NCI-H1048 (cell line): Measurements from ENCODE around the gene SEMA6B.

Experiments used
- DNase-seq: peaks from one replicate; lab custom pipeline; 2025; lab: John Stamatoyannopoulos, UW

Gene SEMA6B

GRCh38 chr19:4588291-4588761 lies 28.8 kb upstream of the SEMA6B start:
- DNase-seq, result no peak

GRCh38 chr19:4587527-4587926 lies 28.0 kb upstream of the SEMA6B start:
- DNase-seq, result no peak

GRCh38 chr19:4586691-4587090 lies 27.2 kb upstream of the SEMA6B start:
- no peak for DNase-seq

- no peak for DNase-seq
These were observed 26.8 kb upstream of the SEMA6B start for GRCh38 chr19:4586245-4586644.

GRCh38 chr19:4585556-4585955 lies 26.1 kb upstream of the SEMA6B start:
- no peak for DNase-seq

GRCh38 chr19:4584670-4585460 lies 25.4 kb upstream of the SEMA6B start:
- no peak for DNase-seq

GRCh38 chr19:4583961-4584669 lies 24.6 kb upstream of the SEMA6B start:
- DNase-seq, result no peak

- no peak for DNase-seq
These were observed 23.7 kb upstream of the SEMA6B start for GRCh38 chr19:4582980-4583842.

GRCh38 chr19:4581666-4582553 lies 22.4 kb upstream of the SEMA6B start:
- DNase-seq, result no peak

GRCh38 chr19:4580961-4581665 lies 21.6 kb upstream of the SEMA6B start:
- DNase-seq, result no peak

GRCh38 chr19:4580021-4580901 lies 20.8 kb upstream of the SEMA6B start:
- no peak for DNase-seq

GRCh38 chr19:4579389-4579788 lies 19.9 kb upstream of the SEMA6B start:
- no peak for DNase-seq

- DNase-seq, result no peak
These were observed 19.2 kb upstream of the SEMA6B start for GRCh38 chr19:4578552-4579248.

GRCh38 chr19:4577020-4577782 lies 17.7 kb upstream of the SEMA6B start:
- no peak for DNase-seq

- DNase-seq, result no peak
These were observed 16.8 kb upstream of the SEMA6B start for GRCh38 chr19:4576016-4576933.

- DNase-seq, result no peak
These were observed 16.0 kb upstream of the SEMA6B start for GRCh38 chr19:4575267-4576015.

GRCh38 chr19:4573682-4574081 lies 14.2 kb upstream of the SEMA6B start:
- no peak for DNase-seq
